H1 (cell line): ENCODE measurements around the gene VPS13D. TPM values are rescaled to one million over a fixed set of nuclear protein-coding genes. Genes with fewer than 3 reads are reported as not detected.

Source experiments
- CTCF ChIA-PET: fragments of 300-600 bp; sonication (Branson Sonifier 250); formaldehyde crosslinking; loops from one replicate; lab custom pipeline; 2021; ENCODE audit not compliant: partially characterized antibody; lab: Charles Lee
- POLR2A ChIA-PET: fragments of 300-600 bp; sonication (Branson Sonifier 250); formaldehyde crosslinking; loops from one replicate; lab custom pipeline; 2021; ENCODE audit warnings: inconsistent platforms; ENCODE audit not compliant: partially characterized antibody; lab: Charles Lee
- DNase-seq, 2 experiments: peaks; one replicate each; pipeline versions ENCODE4 v3.0.0 to v3.0.0-alpha.2; 2010 to 2022; ENCODE audit warnings: low spot score in 2 of 2, low read depth in 1 of 2, mixed read lengths in 1 of 2
- FAIRE-seq: peaks from 2 replicates; lab custom pipeline; 2011; peaks lifted over from hg19 to GRCh38; lab: Jason Lieb, UNC
- H2AFZ ChIP-seq: 2 replicates; pipeline ENCODE4 v1.8.1; 2012; ENCODE audit warnings: low read length, inconsistent platforms
- H2AK5ac ChIP-seq: 2 replicates; pipeline ENCODE4 v1.6.1; 2013; ENCODE audit warnings: low read depth, low read length
- H2BK120ac ChIP-seq: replicated peaks from 2 replicates; pipeline ENCODE3; 2013; ENCODE audit warnings: low read depth, low read length, inconsistent platforms
- H2BK12ac ChIP-seq: 2 replicates; pipeline ENCODE4 v1.6.1; 2013; ENCODE audit warnings: low read depth, low read length
- H2BK15ac ChIP-seq: 2 replicates; pipeline ENCODE4 v1.6.1; 2013; ENCODE audit warnings: low read length
- H2BK20ac ChIP-seq: 2 replicates; pipeline ENCODE4 v1.6.1; 2013; ENCODE audit warnings: low read length
- H2BK5ac ChIP-seq: 2 replicates; pipeline ENCODE4 v1.6.1; 2013; ENCODE audit warnings: low read depth, low read length
- H3K14ac ChIP-seq: 2 replicates; pipeline ENCODE4 v1.6.1; 2013; ENCODE audit warnings: inconsistent platforms; ENCODE audit not compliant: insufficient read length
- H3K18ac ChIP-seq: 2 replicates; pipeline ENCODE4 v1.6.1; 2013; ENCODE audit warnings: low read length; ENCODE audit errors: extremely low read depth
- H3K23ac ChIP-seq: 2 replicates; pipeline ENCODE4 v1.6.1; 2013; ENCODE audit warnings: inconsistent platforms; ENCODE audit not compliant: insufficient read length
- H3K23me2 ChIP-seq: 2 replicates; pipeline ENCODE4 v1.6.1; 2013; ENCODE audit warnings: low read depth, low read length
- H3K27ac ChIP-seq: 2 replicates; pipeline ENCODE4 v1.6.1; 2011; ENCODE audit warnings: low read depth, low read length, inconsistent platforms
- H3K27me3 ChIP-seq, 4 experiments: replicated peaks in 1 of 4; 1 replicate in 1 of 4; 2 replicates in 3 of 4; pipeline versions ENCODE4 v1.6.1 to v1.8.1; 2011 to 2013; ENCODE audit warnings: low read length in 3 of 4, mild to moderate bottlenecking in 3 of 4, inconsistent platforms in 2 of 4, mixed read lengths in 2 of 4, moderate library complexity in 1 of 4; ENCODE audit not compliant: control insufficient read depth in 3 of 4, insufficient read depth in 3 of 4; ENCODE audit errors: extremely low read depth in 1 of 4
- H3K36me3 ChIP-seq, 4 experiments: 2 replicates each; pipeline versions ENCODE4 v1.6.1 to v1.8.1; 2011 to 2013; ENCODE audit warnings: mild to moderate bottlenecking in 4 of 4, low read length in 3 of 4, moderate library complexity in 2 of 4, control low read depth in 1 of 4, inconsistent platforms in 1 of 4; ENCODE audit not compliant: insufficient read depth in 4 of 4, control insufficient read depth in 2 of 4
- H3K4ac ChIP-seq: replicated peaks from 2 replicates; pipeline ENCODE3; 2013; ENCODE audit warnings: low read length, low read depth, mixed read lengths, inconsistent platforms; ENCODE audit not compliant: insufficient read length
- H3K4me1 ChIP-seq, 4 experiments: replicated peaks in 1 of 4; 1 replicate in 1 of 4; 2 replicates in 3 of 4; pipeline versions ENCODE4 v1.6.1 to v1.8.1; 2011 to 2013; ENCODE audit warnings: low read length in 3 of 4, inconsistent platforms in 2 of 4, mixed read lengths in 1 of 4; ENCODE audit not compliant: insufficient read depth in 4 of 4, control insufficient read depth in 3 of 4
- H3K4me2 ChIP-seq, 2 experiments: 2 replicates each; pipeline versions ENCODE4 v1.6.1 to v1.8.1; 2011 to 2013; ENCODE audit warnings: low read depth in 2 of 2, low read length in 2 of 2, control low read depth in 1 of 2, inconsistent platforms in 1 of 2, mild to moderate bottlenecking in 1 of 2; ENCODE audit not compliant: insufficient read depth in 1 of 2
- H3K4me3 ChIP-seq, 4 experiments: fragments of 200-600, 300-600 bp in 1 of 4; sonication (generic), shearing (Covaris generic), sonication (Bioruptor Twin) in 1 of 4; 2 replicates each; pipeline versions ENCODE4 v1.5.1 to v1.8.1; 2011 to 2016; ENCODE audit warnings: low read length in 4 of 4, low read depth in 3 of 4, control low read depth in 2 of 4, inconsistent platforms in 2 of 4, mild to moderate bottlenecking in 2 of 4, mixed read lengths in 1 of 4, moderate library complexity in 1 of 4; ENCODE audit not compliant: insufficient read depth in 2 of 4; ENCODE audit errors: extremely low read depth in 1 of 4
- H3K56ac ChIP-seq: replicated peaks from 2 replicates; pipeline ENCODE3; 2013; ENCODE audit warnings: low read depth, mild to moderate bottlenecking, mixed read lengths, low read length, inconsistent platforms; ENCODE audit not compliant: insufficient read length
- H3K79me1 ChIP-seq: 2 replicates; pipeline ENCODE4 v1.6.1; 2013; ENCODE audit warnings: low read depth, low read length, control low read depth
- H3K79me2 ChIP-seq, 2 experiments: 2 replicates each; pipeline versions ENCODE4 v1.6.1 to v1.8.1; 2012 to 2013; ENCODE audit warnings: low read length in 2 of 2, mild to moderate bottlenecking in 2 of 2, inconsistent platforms in 1 of 2; ENCODE audit not compliant: insufficient read depth in 2 of 2, control insufficient read depth in 1 of 2
- H3K9ac ChIP-seq, 4 experiments: replicated peaks in 1 of 4; 1 replicate in 1 of 4; 2 replicates in 3 of 4; pipeline versions ENCODE4 v1.6.1 to v1.8.1; 2011 to 2013; ENCODE audit warnings: low read depth in 3 of 4, low read length in 3 of 4, control low read depth in 2 of 4, mild to moderate bottlenecking in 2 of 4, moderate library complexity in 2 of 4, inconsistent platforms in 1 of 4; ENCODE audit errors: extremely low read depth in 1 of 4
- H3K9me3 ChIP-seq, 2 experiments: 2 replicates each; pipeline versions ENCODE4 v1.6.1 to v1.8.1; 2012 to 2013; ENCODE audit warnings: mild to moderate bottlenecking in 2 of 2, moderate library complexity in 2 of 2, control low read depth in 1 of 2, inconsistent platforms in 1 of 2, low read depth in 1 of 2, low read length in 1 of 2, mixed read lengths in 1 of 2; ENCODE audit not compliant: insufficient read depth in 2 of 2
- H4K20me1 ChIP-seq, 2 experiments: replicated peaks in 1 of 2; 2 replicates each; pipeline versions ENCODE3 to v1.8.1; 2011 to 2013; ENCODE audit warnings: inconsistent platforms in 2 of 2, low read length in 2 of 2, mild to moderate bottlenecking in 1 of 2; ENCODE audit not compliant: insufficient read depth in 2 of 2, control insufficient read depth in 1 of 2
- H4K5ac ChIP-seq: 2 replicates; pipeline ENCODE4 v1.6.1; 2013; ENCODE audit warnings: low read length, low read depth, mixed read lengths, inconsistent platforms; ENCODE audit not compliant: insufficient read length
- H4K8ac ChIP-seq: 2 replicates; pipeline ENCODE4 v1.8.0; 2013; ENCODE audit warnings: mild to moderate bottlenecking, moderate library complexity, low read length, inconsistent platforms; ENCODE audit not compliant: insufficient read depth; ENCODE audit errors: extremely low read depth
- H4K91ac ChIP-seq: replicated peaks from 2 replicates; pipeline ENCODE3; 2013; ENCODE audit warnings: low read length, mixed read lengths, inconsistent platforms; ENCODE audit not compliant: insufficient read length
- ASH2L ChIP-seq: fragments of 200-600, 300-600 bp; sonication (generic); IDR thresholded peaks from one replicate; pipeline ENCODE4 v1.7.1; 2017; ENCODE audit warnings: low read length
- CHD1 ChIP-seq: IDR thresholded peaks from 2 replicates; pipeline ENCODE4 v1.6.1; 2012; ENCODE audit warnings: low read depth, low read length, improper control_type of control experiment
- CREB1 ChIP-seq: IDR thresholded peaks from 2 replicates; pipeline ENCODE4 v1.6.1; 2012; ENCODE audit warnings: inconsistent platforms
- E2F6 ChIP-seq: IDR thresholded peaks from 2 replicates; pipeline ENCODE4 v1.6.1; 2012; ENCODE audit warnings: inconsistent platforms
- EZH2 ChIP-seq: fragments of 200-600 bp; sonication (generic); IDR thresholded peaks from 2 replicates; pipeline ENCODE4 v1.7.1; 2012; ENCODE audit warnings: low read depth, mild to moderate bottlenecking, moderate library complexity, low read length, inconsistent platforms; ENCODE audit not compliant: severe bottlenecking
- HDAC6 ChIP-seq: IDR thresholded peaks from one replicate; pipeline ENCODE4 v1.7.1; 2012; ENCODE audit warnings: low read depth, mild to moderate bottlenecking, inconsistent platforms, low read length, moderate library complexity
- KDM5A ChIP-seq: fragments of 200-600 bp; IDR thresholded peaks from 2 replicates; pipeline ENCODE4 v1.7.1; 2012; ENCODE audit warnings: mild to moderate bottlenecking, low read length, inconsistent platforms, mixed read lengths
- SIN3A ChIP-seq, 2 experiments: IDR thresholded peaks in 1 of 2; conservative IDR thresholded peaks in 1 of 2; 2 replicates each; pipeline ENCODE4 v1.6.1; 2011 to 2012; ENCODE audit warnings: low read length in 2 of 2, improper control_type of control experiment in 1 of 2, low read depth in 1 of 2, mild to moderate bottlenecking in 1 of 2
- SP2 ChIP-seq: IDR thresholded peaks from 2 replicates; pipeline ENCODE4 v1.6.1; 2012; ENCODE audit warnings: mild to moderate bottlenecking, low read length, inconsistent platforms
- TAF1 ChIP-seq: IDR thresholded peaks from 2 replicates; pipeline ENCODE4 v1.6.1; 2011; ENCODE audit warnings: mild to moderate bottlenecking, low read depth, low read length
- TBP ChIP-seq: IDR thresholded peaks from 2 replicates; pipeline ENCODE4 v1.6.1; 2011; ENCODE audit warnings: low read depth, low read length, improper control_type of control experiment
- WGBS, 2 experiments: shearing (Covaris generic) in 1 of 2; methylation state at CpG; one replicate each; pipeline versions ENCODE4 v1.1.6 to v1.1.7; 2013 to 2015; ENCODE audit warnings: low lambda C conversion rate in 2 of 2, mixed read lengths in 2 of 2, inconsistent platforms in 1 of 2, low coverage in 1 of 2, missing lambda C conversion rate in 1 of 2; ENCODE audit not compliant: insufficient replicate concordance in 2 of 2, insufficient coverage in 1 of 2, insufficient read length in 1 of 2; ENCODE audit errors: extremely low coverage in 1 of 2, missing lambda C conversion rate in 1 of 2; 5-methylcytosine and 5-hydroxymethylcytosine counted together
- polyA plus RNA-seq, 7 experiments: library from polyadenylated mRNA; depleted of rRNA in 3 of 7; stranded (reverse) in 5 of 7; unstranded in 2 of 7; fragments of >200 nt in 5 of 7; fragments of 200-250 nt in 2 of 7; gene quantifications; 1 replicate in 5 of 7; 2 replicates in 1 of 7; 4 replicates in 1 of 7; pipeline versions ENCODE4 v1.2.1 to v1.2.3, GENCODE V29; 2011 to 2013; ENCODE audit warnings: missing spikeins in 2 of 7, mixed read lengths in 2 of 7
- total RNA-seq: library from RNA; stranded (reverse); fragmentation: NEBNext Ultra II Directional; extraction: Animal tissue kit (Norgen Biotek cat#: 25700); gene quantifications from 2 replicates; pipeline ENCODE4 v1.2.1, GENCODE V29; 2021
- TF ChIP-seq, protein P1 (sequence below): IDR thresholded peaks from 2 replicates; pipeline ENCODE4 v1.6.1; 2012; ENCODE audit warnings: inconsistent platforms

VPS13D gene
- total and polyA plus RNA-seq, 2 of the 8 experiments (the other 6 are each of a cell fraction or from before 2014, with no cell fraction given), result 10.9 to 31.2 TPM

- Histone ChIP-seq H3K27me3 (no peaks in the 10 kb centered on the region), H2AFZ (no peak overlapping the region), H4K91ac (no peak overlapping the region), H3K4me3 (no peak overlapping the region), H3K36me3 (no peaks in the 10 kb centered on the region), H4K20me1 (no peaks in the 10 kb centered on the region), H4K8ac (no peak overlapping the region), H3K27ac (no peak overlapping the region), H3K23ac (no peak overlapping the region), H3K4me2 (no peak overlapping the region), H3K79me1 (no peaks in the 10 kb centered on the region), H3K4me1 (no peaks in the 10 kb centered on the region; a peak in 3 of 7 replicates), H2AK5ac (no peak overlapping the region), H3K56ac (no peak overlapping the region), H2BK12ac (no peak overlapping the region), H4K5ac (no peak overlapping the region), H2BK5ac (no peak overlapping the region), H3K14ac (no peak overlapping the region), H2BK20ac (no peak overlapping the region), H3K9me3 (no peaks in the 10 kb centered on the region), H3K18ac (no peak overlapping the region), H2BK120ac (no peak overlapping the region), H2BK15ac (no peak overlapping the region), H3K79me2 (no peaks in the 10 kb centered on the region), H3K23me2 (no peaks in the 10 kb centered on the region), H3K9ac (no peak overlapping the region), H3K4ac (no peak overlapping the region)
- WGBS, 2 experiments, result 84% methylated on average over 19 of the region's 19 CpGs; no CpG with 5 or more reads in 1 of the 2 experiments
- FAIRE-seq (no peak), DNase-seq (no peak)
- ChIA-PET POLR2A (no interaction called here), CTCF (no interaction called here)
- no peak for TF ChIP-seq TBP
- TF ChIP-seq E2F6, result no peak
- no peak for TF ChIP-seq CHD1
- no peak for TF ChIP-seq SP2
- TF ChIP-seq EZH2, result no peak
- no peak for TF ChIP-seq KDM5A
- no peak for TF ChIP-seq ASH2L
- no peak for TF ChIP-seq HDAC6
- TF ChIP-seq SIN3A (conservative IDR thresholded peaks at IDR 0.05 in 1 of 2, IDR thresholded peaks at IDR 0.05 in 1 of 2; ENCODE audit: low read depth in 1 of 2, low read length in 2 of 2), result no peak
- TF ChIP-seq, protein P1, sequence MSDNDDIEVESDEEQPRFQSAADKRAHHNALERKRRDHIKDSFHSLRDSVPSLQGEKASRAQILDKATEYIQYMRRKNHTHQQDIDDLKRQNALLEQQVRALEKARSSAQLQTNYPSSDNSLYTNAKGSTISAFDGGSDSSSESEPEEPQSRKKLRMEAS, result no peak
- TF ChIP-seq TAF1, result no peak
- no peak for TF ChIP-seq CREB1
Observed at GRCh38 chr1:12532405-12533315, 302.8 kb downstream of the VPS13D start.
